RWPE2 (cell line): ENCODE measurements around the gene DGKZ.

Experiments used
- ATAC-seq: fragments of 200-7000 bp; cut with Tn5 transposase; 3 replicates; pipeline ENCODE4 v1.9.1; 2021; ENCODE audit warnings: low read depth
- DNase-seq: peaks from one replicate; pipeline ENCODE4 v3.0.0-alpha.2; 2020; ENCODE audit warnings: low spot score
- H3K27ac ChIP-seq: fragments of 450-650 bp; 2 replicates; pipeline ENCODE4 v1.5.1; 2017; ENCODE audit warnings: mild to moderate bottlenecking; ENCODE audit not compliant: poor library complexity, severe bottlenecking
- H3K27me3 ChIP-seq: fragments of 250-450 bp; sonication (Bioruptor Pico); 2 replicates; pipeline ENCODE4 v1.5.1; 2021; ENCODE audit warnings: mild to moderate bottlenecking, moderate library complexity; ENCODE audit not compliant: insufficient read depth, poor library complexity, severe bottlenecking
- H3K36me3 ChIP-seq: fragments of 250-450 bp; sonication (Bioruptor Pico); 2 replicates; pipeline ENCODE4 v1.5.1; 2020; ENCODE audit warnings: low read depth, mild to moderate bottlenecking, moderate library complexity
- H3K4me1 ChIP-seq: fragments of 250-450 bp; sonication (Bioruptor Pico); 2 replicates; pipeline ENCODE4 v1.5.1; 2021; ENCODE audit warnings: mild to moderate bottlenecking, moderate library complexity; ENCODE audit not compliant: insufficient read depth, poor library complexity, severe bottlenecking
- H3K4me3 ChIP-seq: fragments of 250-450 bp; sonication (Bioruptor Pico); 2 replicates; pipeline ENCODE4 v1.5.1; 2021; ENCODE audit warnings: mild to moderate bottlenecking, moderate library complexity; ENCODE audit not compliant: severe bottlenecking
- H3K9me3 ChIP-seq: fragments of 250-450 bp; sonication (Bioruptor Pico); 2 replicates; pipeline ENCODE4 v1.5.1; 2021; ENCODE audit warnings: mild to moderate bottlenecking, moderate library complexity; ENCODE audit not compliant: severe bottlenecking
- TF ChIP-seq, protein P1 (sequence below): fragments of 450-650 bp; IDR thresholded peaks from one replicate; pipeline ENCODE4 v1.5.1; 2017; ENCODE audit warnings: mild to moderate bottlenecking, moderate library complexity; ENCODE audit not compliant: poor library complexity, severe bottlenecking

DGKZ gene

DNA sequence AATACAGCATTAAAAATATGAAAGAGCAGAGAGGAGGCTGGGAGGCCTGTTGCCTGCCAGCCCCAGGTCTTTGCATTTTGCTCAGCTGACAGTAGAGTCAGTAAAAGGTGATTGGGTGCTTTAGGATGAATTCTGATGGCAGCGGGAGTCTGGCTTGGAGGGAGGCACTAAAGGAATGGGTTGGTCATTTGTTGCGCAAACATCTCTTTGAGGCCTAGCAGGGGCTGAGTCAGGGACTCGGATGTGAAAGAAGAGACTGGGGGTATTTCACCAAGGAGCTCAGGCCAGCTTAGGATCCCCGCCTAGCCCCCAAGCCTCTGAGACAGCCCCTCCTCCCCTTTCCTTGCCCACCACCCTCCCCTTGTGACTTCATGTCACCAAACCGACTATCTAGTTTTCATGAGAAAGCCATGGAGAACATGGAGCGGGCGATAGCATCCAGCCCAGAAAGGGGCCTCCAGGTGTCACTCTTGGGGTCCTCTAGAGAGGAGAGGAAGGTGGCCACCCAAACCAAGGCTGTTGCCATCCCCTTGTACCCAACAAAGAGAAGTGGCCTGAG is 9.7 kb downstream of the DGKZ start:
- no peak overlapping the region for H3K27ac ChIP-seq
- H3K36me3 ChIP-seq, result peaks cover 12% of the 10 kb centered on the region
- H3K4me3 ChIP-seq, result no peak overlapping the region

DNA sequence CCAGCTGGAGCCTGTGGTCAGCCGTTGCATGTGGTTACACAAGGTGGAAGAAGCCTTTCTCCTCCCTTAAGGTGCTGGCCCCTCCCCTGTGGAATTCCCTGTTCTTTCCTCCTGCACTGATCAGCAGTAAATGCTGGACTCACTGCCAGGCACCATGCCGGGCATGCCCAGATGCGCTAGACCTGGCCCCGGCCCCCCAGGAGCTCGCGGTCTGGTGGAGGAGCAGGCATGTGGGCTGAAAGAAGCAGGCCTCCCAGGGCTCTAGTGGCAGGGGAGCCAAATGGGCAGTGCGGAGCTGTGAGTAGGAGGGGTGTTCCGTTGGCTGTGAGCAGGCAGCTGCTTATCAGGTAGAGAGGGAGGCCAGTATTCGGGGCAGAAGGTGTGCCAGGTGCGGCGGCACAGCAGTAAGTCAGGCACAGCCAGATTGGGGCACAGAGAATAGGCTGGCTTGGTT is 10.2 kb downstream of the DGKZ start:
- TF ChIP-seq, protein P1, sequence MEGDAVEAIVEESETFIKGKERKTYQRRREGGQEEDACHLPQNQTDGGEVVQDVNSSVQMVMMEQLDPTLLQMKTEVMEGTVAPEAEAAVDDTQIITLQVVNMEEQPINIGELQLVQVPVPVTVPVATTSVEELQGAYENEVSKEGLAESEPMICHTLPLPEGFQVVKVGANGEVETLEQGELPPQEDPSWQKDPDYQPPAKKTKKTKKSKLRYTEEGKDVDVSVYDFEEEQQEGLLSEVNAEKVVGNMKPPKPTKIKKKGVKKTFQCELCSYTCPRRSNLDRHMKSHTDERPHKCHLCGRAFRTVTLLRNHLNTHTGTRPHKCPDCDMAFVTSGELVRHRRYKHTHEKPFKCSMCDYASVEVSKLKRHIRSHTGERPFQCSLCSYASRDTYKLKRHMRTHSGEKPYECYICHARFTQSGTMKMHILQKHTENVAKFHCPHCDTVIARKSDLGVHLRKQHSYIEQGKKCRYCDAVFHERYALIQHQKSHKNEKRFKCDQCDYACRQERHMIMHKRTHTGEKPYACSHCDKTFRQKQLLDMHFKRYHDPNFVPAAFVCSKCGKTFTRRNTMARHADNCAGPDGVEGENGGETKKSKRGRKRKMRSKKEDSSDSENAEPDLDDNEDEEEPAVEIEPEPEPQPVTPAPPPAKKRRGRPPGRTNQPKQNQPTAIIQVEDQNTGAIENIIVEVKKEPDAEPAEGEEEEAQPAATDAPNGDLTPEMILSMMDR, result no peak
- DNase-seq, result no peak
- H3K27me3 ChIP-seq, result no peaks in the 10 kb centered on the region
- no peaks in the 10 kb centered on the region for H3K9me3 ChIP-seq
- H3K36me3 ChIP-seq, result peaks cover 12% of the 10 kb centered on the region
- H3K4me3 ChIP-seq, result no peak overlapping the region
- H3K4me1 ChIP-seq, result peaks cover 25% of the 10 kb centered on the region
- H3K27ac ChIP-seq, result no peak overlapping the region
- peak; percentile 55 for ATAC-seq

More for the DNA sequence above, 9.7 kb downstream of the DGKZ start:
- DNase-seq (no peak), ATAC-seq (peak; percentile 71)
- no peaks in the 10 kb centered on the region for H3K27me3 ChIP-seq
- TF ChIP-seq, protein P1, result no peak
- no peaks in the 10 kb centered on the region for H3K9me3 ChIP-seq
- peaks cover 21% of the 10 kb centered on the region for H3K4me1 ChIP-seq

DNA sequence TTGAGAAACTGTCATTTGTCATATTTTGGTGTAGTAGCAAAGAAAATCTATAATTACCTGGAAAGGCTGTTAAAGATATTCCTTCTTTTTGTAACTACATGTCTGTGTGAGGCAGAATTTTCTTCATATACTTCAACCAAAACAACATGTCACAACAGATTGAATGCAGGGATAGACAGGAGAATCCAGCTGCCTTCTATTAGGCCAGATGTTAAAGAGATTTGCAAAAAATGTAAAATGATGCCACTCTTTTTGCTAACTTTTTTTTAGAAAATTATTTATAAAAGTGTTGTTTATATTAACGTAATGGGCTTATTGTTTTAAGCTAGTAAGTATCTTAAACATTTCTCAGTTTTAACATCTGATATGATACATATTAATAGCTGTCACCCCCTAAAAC is 12.7 kb downstream of the DGKZ start:
- Histone ChIP-seq H3K4me1 (peaks cover 33% of the 10 kb centered on the region), H3K27ac (no peak overlapping the region)
- TF ChIP-seq, protein P1, result no peak

DNA sequence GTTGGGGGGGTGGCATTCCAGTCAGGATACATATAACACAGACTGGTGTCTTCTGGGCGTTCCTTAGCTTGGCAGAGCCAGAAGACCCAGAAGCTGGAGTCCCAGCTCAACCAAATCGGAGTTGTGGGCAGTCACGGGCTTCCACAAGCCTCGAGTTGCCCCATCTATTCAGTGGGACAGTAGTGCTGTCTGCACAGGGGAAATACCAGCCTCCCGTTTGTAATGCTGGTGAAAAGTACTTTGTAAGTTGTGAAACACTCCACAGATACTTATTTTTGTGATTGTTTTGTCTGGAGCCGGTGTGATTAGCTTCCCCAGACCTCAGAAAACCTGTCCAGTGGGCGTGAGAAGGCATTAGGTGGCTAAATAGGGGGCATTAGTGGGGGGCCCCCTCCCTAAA is 13.6 kb downstream of the DGKZ start:
- Histone ChIP-seq H3K9me3 (no peaks in the 10 kb centered on the region), H3K27ac (no peak overlapping the region), H3K36me3 (peaks cover 5% of the 10 kb centered on the region), H3K4me1 (peaks cover 33% of the 10 kb centered on the region), H3K27me3 (no peaks in the 10 kb centered on the region), H3K4me3 (no peak overlapping the region)
- TF ChIP-seq, protein P1, result no peak
- ATAC-seq (no peak), DNase-seq (no peak)

More for the DNA sequence above, 12.7 kb downstream of the DGKZ start:
- ATAC-seq (no peak), DNase-seq (no peak)
- peaks cover 6% of the 10 kb centered on the region for H3K36me3 ChIP-seq
- no peak overlapping the region for H3K4me3 ChIP-seq
- no peaks in the 10 kb centered on the region for H3K27me3 ChIP-seq
- H3K9me3 ChIP-seq, result no peaks in the 10 kb centered on the region
